ENCODE data around the gene NANOGP8.

NANOGP8 gene

GRCh38 chr15:35058534-35059054 is 26.5 kb downstream of the NANOGP8 start:
- DNase-seq (ENCODE audit: low read depth) = no peak

DNA sequence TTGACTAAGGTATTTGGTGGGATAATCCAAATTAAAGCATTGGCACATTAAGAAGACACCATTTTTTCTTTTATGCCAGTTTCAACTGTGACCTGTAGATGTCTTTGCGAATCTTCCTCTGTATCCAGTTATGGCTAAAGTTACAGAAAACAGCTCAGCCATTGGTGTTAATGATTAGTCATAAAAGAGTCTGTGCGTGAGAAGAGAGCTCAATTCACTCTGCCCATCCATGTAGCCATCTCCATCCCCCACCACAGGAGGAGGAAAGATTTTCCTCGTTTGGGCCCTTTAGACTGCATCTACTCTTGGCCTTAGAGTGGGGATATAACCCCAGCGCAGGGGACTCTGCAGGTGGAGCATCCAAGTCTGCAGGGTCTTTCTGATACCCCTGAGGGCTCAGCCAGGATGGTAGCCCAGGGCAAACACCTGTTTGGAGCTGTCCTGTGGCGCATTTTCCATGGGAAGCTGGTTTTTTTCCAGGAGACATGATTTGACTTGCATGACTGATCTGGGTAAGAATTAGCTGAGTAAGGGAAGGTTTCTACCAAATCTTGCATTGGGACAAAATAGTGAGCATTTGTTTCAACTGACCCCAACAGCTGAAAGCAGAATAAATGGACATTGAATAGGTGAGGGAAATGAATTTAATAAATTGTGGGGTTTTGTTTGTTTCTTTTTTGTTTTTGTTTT is 29.5 kb downstream of the NANOGP8 start:
- no peak for DNase-seq (ENCODE audit: low read depth)

GRCh38 chr15:35054380-35054779 is 30.7 kb downstream of the NANOGP8 start:
- no peak for DNase-seq (ENCODE audit: low read depth)

DNA sequence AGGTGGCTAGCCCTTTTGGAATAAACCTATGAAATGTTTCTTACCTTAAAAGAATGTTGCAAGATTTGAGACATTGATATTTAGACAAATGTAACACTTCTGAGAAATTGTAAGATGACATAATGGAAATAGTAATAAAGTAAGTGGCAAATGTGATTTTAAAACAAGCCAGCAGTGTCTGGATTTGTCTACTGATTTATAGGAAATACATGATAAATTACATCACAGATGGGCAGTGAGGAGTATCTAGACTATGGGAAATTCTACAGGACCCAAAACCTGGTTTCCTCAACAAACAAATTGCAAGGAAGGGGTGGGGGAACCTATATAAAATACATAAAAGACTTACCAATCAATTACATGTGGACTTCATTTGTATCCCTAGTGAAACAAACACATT is 37.1 kb downstream of the NANOGP8 start:
- DNase-seq (ENCODE audit: low read depth) = no peak

GRCh38 chr15:35047528-35047927 is 37.6 kb downstream of the NANOGP8 start:
- no peak for DNase-seq (ENCODE audit: low read depth)

GRCh38 chr15:35043373-35044095 is 41.6 kb downstream of the NANOGP8 start:
- no peak for DNase-seq (ENCODE audit: low read depth)

GRCh38 chr15:35040339-35041255 is 44.5 kb downstream of the NANOGP8 start:
- no peak for DNase-seq (ENCODE audit: low read depth)

GRCh38 chr15:35038626-35039451 is 46.3 kb downstream of the NANOGP8 start:
- no peak for DNase-seq (ENCODE audit: low read depth)

Data from activated T-helper 9 cell treated with anti-CD3 and anti-CD28 coated beads, Interleukin-2, amount 50 U/mL, for 16 hours (primary cell).